ENCODE results near the gene CCR5AS.

The CCR5AS gene

GRCh38 chr3:46419816-46420215 is 12.9 kb upstream of the CCR5AS start:
- no peak overlapping the region for H3K27ac ChIP-seq
- H3K27me3 ChIP-seq = no peaks in the 10 kb centered on the region
- no peak overlapping the region for H3K4me3 ChIP-seq
- DNase-seq (ENCODE audit: extremely low spot score in 2 of 2) = no peak
- intact Hi-C loops (cut with DNase I) = no loop called here
- H3K36me3 ChIP-seq = no peaks in the 10 kb centered on the region
- H3K9me3 ChIP-seq = no peaks in the 10 kb centered on the region
- TF ChIP-seq POLR2A (IDR thresholded peaks at IDR 0.05) = no peak
- TF ChIP-seq, protein P1, sequence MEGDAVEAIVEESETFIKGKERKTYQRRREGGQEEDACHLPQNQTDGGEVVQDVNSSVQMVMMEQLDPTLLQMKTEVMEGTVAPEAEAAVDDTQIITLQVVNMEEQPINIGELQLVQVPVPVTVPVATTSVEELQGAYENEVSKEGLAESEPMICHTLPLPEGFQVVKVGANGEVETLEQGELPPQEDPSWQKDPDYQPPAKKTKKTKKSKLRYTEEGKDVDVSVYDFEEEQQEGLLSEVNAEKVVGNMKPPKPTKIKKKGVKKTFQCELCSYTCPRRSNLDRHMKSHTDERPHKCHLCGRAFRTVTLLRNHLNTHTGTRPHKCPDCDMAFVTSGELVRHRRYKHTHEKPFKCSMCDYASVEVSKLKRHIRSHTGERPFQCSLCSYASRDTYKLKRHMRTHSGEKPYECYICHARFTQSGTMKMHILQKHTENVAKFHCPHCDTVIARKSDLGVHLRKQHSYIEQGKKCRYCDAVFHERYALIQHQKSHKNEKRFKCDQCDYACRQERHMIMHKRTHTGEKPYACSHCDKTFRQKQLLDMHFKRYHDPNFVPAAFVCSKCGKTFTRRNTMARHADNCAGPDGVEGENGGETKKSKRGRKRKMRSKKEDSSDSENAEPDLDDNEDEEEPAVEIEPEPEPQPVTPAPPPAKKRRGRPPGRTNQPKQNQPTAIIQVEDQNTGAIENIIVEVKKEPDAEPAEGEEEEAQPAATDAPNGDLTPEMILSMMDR (IDR thresholded peaks at IDR 0.05) = no peak
- TF ChIP-seq POLR2AphosphoS5 (IDR thresholded peaks at IDR 0.05; ENCODE audit: insufficient read depth in 1 of 2, low read depth in 1 of 2) = no peak
- H3K4me1 ChIP-seq = no peaks in the 10 kb centered on the region

DNA sequence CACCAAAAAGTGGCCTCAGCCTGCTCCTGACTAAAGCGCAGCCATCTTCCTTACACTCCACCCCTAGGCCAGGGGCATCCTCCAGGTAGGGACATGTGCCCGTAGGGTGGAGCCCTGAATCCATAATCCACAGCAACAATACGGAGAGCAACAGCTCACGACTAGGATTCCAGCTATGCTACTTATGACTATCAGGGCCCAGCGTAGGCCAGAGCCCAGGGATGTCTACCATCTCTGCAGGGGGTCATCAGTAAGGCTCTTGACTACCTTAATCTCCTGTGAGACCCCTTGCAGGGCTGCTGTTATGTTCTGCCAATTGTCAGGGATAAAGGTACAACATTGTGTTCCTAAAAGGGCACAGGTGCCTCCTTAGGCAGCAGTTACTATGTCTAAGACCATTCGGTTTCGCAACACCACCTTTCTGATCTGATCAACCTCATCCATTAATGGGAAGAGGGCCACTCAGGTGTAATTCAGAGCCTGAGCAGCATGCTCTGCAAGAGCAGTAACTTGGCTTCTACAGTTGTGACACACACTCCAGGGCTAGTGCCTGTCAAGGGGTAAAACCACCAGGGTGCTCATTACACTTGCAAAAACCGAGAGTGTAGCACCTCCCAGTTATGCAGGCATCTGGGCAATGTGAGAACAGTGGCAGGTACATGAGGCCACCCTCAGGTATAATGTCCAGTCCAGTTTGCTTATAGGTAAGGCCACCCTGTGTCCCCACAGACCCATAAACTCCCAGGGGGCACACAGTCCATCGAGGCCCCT is 11.2 kb upstream of the CCR5AS start:
- Histone ChIP-seq H3K27ac (no peak overlapping the region), H3K4me3 (no peak overlapping the region), H3K27me3 (no peaks in the 10 kb centered on the region), H3K36me3 (no peaks in the 10 kb centered on the region), H3K4me1 (no peaks in the 10 kb centered on the region), H3K9me3 (no peaks in the 10 kb centered on the region)
- no peak for DNase-seq (ENCODE audit: extremely low spot score in 2 of 2)
- intact Hi-C loops (cut with DNase I) = no loop called here
- TF ChIP-seq POLR2AphosphoS5 (IDR thresholded peaks at IDR 0.05; ENCODE audit: insufficient read depth in 1 of 2, low read depth in 1 of 2) (no peak), POLR2A (IDR thresholded peaks at IDR 0.05) (no peak)
- TF ChIP-seq, protein P1 (IDR thresholded peaks at IDR 0.05) = no peak

DNA sequence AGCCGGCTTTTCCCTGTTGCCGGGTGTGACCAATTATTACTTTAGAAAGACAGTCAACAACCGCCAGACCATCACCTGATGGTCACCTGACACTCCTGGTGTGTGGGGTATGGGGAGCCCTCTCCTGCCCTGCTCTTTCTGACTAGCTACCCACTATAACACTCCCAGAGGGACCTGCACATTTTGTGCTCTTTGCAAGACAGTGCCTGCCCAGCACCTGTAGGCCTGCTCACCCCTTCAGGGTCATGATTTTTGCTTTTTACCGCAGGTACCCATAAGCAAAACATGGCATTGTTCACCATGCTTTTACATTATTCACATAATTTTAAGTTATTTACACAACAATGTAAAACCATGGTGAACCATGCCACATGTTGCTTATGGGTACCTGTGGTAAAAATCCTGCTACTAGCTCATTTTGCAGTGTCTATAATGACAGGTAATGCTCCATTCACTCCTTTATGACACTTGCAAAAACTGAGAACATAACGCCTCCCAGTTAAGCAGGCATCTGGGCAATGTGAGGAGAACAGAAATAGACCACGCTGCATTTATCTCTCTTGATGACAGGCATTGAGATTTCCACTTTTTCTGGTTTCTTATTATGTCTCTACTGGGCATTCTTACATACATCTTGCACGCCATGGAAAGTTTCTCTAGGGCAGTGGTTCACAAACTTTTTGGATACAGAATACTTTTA is 10.1 kb upstream of the CCR5AS start:
- no peaks in the 10 kb centered on the region for H3K9me3 ChIP-seq
- intact Hi-C loops (cut with DNase I) = no loop called here
- H3K4me3 ChIP-seq = no peak overlapping the region
- DNase-seq (ENCODE audit: extremely low spot score in 2 of 2) = no peak
- no peaks in the 10 kb centered on the region for H3K4me1 ChIP-seq
- H3K27ac ChIP-seq = no peak overlapping the region
- H3K36me3 ChIP-seq = no peaks in the 10 kb centered on the region
- no peaks in the 10 kb centered on the region for H3K27me3 ChIP-seq
- TF ChIP-seq POLR2A (IDR thresholded peaks at IDR 0.05) (no peak), POLR2AphosphoS5 (IDR thresholded peaks at IDR 0.05; ENCODE audit: insufficient read depth in 1 of 2, low read depth in 1 of 2) (no peak)
- TF ChIP-seq, protein P1 (IDR thresholded peaks at IDR 0.05) = no peak

DNA sequence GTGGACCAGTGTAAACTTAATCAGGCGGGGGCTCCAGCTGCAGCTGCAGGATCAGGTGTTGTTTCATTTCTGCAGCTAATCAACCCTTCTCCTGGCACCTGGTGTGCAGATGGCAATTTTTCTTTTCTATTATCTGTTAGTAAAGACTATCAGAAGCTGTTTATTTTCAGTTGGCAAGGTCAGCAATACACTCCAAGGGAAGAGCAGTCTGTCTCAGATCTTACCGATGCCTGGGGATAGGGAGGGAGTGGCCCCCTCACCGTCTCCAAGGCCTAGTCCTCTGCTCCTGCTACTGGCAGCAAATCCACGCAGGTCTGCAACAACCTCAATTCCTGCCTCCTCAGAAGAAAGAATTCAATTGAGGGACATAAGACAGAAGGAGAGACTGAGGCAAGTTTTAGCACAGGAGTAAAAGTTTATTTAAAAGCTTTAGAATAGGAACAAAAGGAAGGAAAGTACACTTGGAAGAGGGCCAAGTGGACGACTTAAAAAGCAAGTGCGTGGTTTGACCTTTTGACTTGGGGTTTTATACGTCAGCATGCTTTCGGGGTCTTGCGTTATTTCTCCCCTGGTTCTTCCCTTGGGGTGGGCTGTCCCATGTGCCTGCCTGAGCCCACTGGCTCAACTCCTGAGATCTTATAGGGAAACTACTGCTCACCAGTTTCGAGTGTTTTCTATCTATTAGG is 9.4 kb upstream of the CCR5AS start:
- intact Hi-C loops (cut with DNase I) = no loop called here
- Histone ChIP-seq H3K27me3 (no peaks in the 10 kb centered on the region), H3K4me1 (no peaks in the 10 kb centered on the region), H3K9me3 (no peaks in the 10 kb centered on the region), H3K27ac (no peak overlapping the region), H3K4me3 (no peak overlapping the region), H3K36me3 (no peaks in the 10 kb centered on the region)
- no peak for DNase-seq (ENCODE audit: extremely low spot score in 2 of 2)
- TF ChIP-seq, protein P1 (IDR thresholded peaks at IDR 0.05) = no peak
- TF ChIP-seq POLR2A (IDR thresholded peaks at IDR 0.05) (no peak), POLR2AphosphoS5 (IDR thresholded peaks at IDR 0.05; ENCODE audit: insufficient read depth in 1 of 2, low read depth in 1 of 2) (no peak)

Measured in vagina (tissue), 2 donors.